Epithelial cell of prostate (primary cell): ENCODE measurements around the gene RBM39.
"Not testable (repeated sequence)": the region's sequence is repeated elsewhere in the genome, so short reads cannot be mapped to it uniquely, and the experiment has no call there.

ENCODE experiments used
- DNase-seq: peaks from one replicate; pipeline ENCODE4 v3.0.0-alpha.2; 2011; ENCODE audit warnings: low read depth, low spot score
- H3K27ac ChIP-seq: fragments of 450-650 bp; 2 replicates; pipeline ENCODE4 v1.5.1; 2017; ENCODE audit warnings: mild to moderate bottlenecking

Gene RBM39

GRCh38 chr20:35741892-35742740 lies at the start of gene RBM39:
TSS of gene RBM39 (minus strand) at chr20:35742260. CDS start at chr20:35740874, 1,386 bp downstream.
- DNase-seq: peak; percentile 99
- peak within 1 kb of the TSS; percentile 96 for H3K27ac ChIP-seq

GRCh38 chr20:35791821-35792220 lies 49.8 kb upstream of the RBM39 start:
- DNase-seq: no peak
- H3K27ac ChIP-seq: no peak overlapping the region

GRCh38 chr20:35791097-35791496 lies 49.0 kb upstream of the RBM39 start:
- no peak for DNase-seq
- no peak overlapping the region for H3K27ac ChIP-seq

DNA sequence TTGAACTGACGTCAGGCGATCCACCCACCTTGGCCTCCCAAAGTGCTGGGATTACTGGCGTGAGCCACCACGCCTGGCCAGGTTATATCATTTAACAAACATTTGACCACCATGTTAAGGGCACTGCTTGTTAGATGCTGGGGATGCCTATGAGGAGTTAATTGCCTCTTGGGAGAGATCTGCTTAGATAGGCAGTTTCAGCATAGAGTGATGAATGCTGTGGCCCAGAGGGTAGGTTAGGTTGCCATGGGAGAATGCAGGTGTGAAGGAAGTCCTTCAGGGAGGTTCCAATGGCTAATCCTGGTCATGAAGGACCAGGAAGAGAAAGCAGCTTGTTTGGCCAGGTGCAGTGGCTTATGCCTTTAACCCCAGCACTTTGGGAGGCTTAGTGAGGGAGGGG lies 46.7 kb upstream of the RBM39 start:
- no peak for DNase-seq
- H3K27ac ChIP-seq: no peak overlapping the region

GRCh38 chr20:35785541-35785940 lies 43.5 kb upstream of the RBM39 start:
- DNase-seq, H3K27ac ChIP-seq: not testable (repeated sequence)

- not testable (repeated sequence) for DNase-seq, H3K27ac ChIP-seq
Measured at GRCh38 chr20:35783811-35784210, 41.8 kb upstream of the RBM39 start.

- DNase-seq: no peak
- peak overlapping the region; percentile 9 for H3K27ac ChIP-seq
Measured at GRCh38 chr20:35776513-35777101, 34.5 kb upstream of the RBM39 start.

GRCh38 chr20:35774391-35774790 lies 32.3 kb upstream of the RBM39 start:
- no peak for DNase-seq
- no peak overlapping the region for H3K27ac ChIP-seq

DNA sequence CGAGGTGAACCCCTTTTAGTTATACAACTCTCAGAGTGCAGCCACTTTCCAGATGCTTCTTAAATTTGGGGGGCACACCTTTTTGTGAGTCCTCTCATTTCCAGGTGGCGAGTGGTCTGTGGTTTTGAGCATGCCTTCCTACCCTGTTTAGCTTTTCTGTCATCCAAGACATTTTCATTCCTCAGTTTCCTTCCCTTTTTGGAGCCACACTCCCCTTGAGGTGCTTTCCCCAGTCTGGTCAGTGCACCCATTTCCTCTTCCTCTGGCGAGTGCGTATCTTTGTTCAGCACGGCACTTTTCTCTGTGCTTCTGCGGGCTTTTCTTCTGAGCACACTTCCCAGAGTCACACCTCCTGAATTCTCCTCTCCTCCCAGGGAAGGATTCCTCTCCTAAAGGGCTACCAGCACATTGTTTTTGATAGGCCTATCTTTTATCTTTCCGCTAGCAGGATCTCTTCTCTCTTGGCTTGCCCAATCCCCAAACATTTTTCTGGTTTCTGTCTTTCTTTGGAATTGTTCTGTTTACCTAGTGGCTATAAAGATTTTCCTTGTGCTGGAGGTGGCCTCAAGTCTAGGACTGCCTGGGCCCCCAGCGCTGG lies 31.2 kb upstream of the RBM39 start:
- no peak for DNase-seq
- H3K27ac ChIP-seq: peak overlapping the region; percentile 66

DNA sequence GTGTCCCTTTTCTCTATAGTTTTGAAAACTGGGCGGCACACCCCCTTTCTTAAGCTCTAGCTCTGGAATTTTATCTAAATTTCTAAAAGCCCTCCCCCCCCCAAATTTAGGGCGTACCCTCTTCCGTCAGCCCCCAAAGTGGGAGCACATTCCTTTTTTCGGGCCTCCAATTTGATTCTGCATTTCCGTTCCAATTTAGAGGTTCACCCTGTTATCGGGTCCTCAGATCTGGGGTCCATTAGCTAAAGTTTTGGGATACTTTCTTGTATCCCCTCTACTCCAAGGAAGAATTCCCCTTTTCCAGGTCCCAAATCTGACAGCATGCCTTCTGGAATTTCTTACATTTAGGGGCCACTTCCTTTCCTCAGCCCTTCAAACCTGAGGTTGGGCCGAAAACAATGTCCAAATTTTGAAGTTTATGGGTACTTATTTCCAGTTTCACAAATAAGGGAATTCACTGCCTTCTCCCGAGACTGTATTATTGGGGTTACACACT lies 30.6 kb upstream of the RBM39 start:
- DNase-seq: no peak
- H3K27ac ChIP-seq: peak overlapping the region; percentile 66

DNA sequence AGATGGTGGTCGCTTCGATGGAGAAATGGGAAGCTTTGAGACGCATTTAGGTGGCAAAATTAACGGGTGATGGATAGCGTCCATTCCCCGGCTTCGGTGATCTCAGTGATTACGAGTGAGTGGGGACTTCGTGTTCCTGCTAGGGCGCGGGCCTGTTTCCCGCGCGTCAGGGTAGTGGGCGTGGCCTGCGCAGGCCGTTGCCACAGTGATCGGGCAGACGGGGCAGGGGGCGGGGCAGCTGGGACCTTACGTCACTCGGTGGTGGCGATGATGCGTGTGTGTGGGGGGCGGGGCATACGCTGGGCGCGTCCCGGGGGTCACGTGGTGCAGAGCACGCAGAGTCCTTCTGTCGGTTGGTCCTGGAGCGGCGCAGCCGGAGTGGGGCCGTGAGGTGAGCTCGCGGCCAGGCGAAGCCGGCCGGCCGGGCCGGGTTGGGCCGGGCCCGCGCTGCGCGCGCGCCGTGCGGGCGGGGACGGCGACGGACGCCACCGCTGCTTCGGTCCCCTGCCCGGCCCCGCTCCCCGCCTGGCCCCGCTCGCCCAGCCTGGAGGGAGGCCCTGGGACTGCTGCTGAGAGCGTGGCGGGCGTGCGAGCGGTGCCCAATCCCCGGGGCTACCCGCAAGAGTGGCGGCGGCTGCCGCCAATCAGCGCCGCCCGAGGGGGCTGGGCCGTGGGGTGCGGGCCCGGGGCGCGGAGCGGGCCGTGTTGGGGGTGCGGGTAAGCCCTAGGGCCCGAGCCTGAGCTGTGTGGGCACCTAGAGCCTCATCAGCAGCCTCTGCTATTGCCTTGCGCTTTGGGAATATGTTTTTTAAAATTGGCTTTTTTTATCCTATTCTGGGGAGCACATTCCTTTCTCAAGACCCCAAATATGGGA lies 29.9 kb upstream of the RBM39 start, which contains the start of gene PHF20:
Gene PHF20 (plus strand): TSS at position 327 of the 874 bp plus-strand sequence. CDS start 29,508 bp downstream, outside the sequence.
- DNase-seq: peak; percentile 82
- peak within 1 kb of the TSS; percentile 66 for H3K27ac ChIP-seq

GRCh38 chr20:35771367-35771688 lies 29.3 kb upstream of the RBM39 start:
- no peak for DNase-seq
- peak overlapping the region; percentile 66 for H3K27ac ChIP-seq

- peak; percentile 80 for DNase-seq
Measured at GRCh38 chr20:35768731-35769664, 26.9 kb upstream of the RBM39 start.

DNA sequence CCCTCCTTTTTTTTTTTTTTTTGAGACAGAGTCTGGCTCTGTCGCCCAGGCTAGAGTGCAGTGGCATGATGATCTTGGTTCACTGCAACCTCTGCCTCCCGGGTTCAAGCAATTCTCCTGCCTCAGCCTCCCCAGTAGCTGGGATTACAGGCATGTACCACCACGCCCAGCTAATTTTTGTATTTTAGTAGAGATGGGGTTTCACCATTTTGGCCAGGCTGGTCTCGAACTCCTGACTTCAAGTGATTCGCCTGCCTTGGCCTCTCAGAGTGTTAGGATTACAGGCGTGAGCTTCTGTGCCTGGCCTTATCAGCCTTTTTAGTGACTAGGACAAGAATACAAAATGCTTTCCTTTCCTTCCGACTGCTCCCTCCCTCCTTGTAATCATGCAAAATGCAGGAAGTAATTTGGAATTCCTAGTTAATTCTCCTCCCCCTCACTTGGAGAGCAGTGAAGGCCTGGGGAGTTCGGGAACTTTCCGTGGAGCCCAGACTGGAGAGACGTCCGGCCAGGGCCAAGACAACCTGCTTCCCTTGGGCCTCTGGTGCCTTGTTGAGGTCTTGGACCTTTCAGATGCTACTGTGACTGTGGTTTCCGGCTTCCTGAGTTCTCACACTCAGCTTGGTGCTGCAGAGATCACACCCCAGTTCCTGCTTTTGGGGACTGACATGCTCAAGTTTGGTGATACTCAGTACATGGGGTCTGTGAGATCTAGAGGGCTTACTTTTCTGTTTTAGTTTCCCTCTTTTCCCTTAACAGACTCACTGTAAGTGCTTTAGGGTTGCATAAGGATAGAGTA lies 25.8 kb upstream of the RBM39 start:
- no peak overlapping the region for H3K27ac ChIP-seq
- no peak for DNase-seq

More at GRCh38 chr20:35768731-35769664, 26.9 kb upstream of the RBM39 start:
- peak overlapping the region; percentile 31 for H3K27ac ChIP-seq

DNA sequence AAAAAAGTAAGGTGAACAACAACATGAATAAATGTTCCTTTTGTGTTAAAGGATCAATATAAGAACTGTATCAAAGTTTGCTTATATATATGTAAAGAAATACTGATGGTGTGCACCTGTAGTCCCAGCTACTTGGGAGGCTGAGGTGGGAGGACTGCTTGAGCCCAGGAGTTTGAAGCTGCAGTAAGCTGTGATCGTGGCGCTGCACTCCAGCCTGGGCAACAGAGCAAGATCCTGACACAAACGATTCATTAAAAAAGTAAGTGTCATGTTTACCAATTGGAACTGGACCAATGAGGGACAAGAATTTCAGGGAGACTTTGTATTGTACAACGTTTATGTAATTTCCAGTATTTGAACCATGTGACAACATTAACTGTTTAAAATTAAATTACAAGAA lies 24.8 kb upstream of the RBM39 start:
- H3K27ac ChIP-seq: no peak overlapping the region
- DNase-seq: no peak

- not testable (repeated sequence) for DNase-seq
- peak overlapping the region; percentile 42 for H3K27ac ChIP-seq
Measured at GRCh38 chr20:35764936-35765335, 22.9 kb upstream of the RBM39 start.

GRCh38 chr20:35762461-35762860 lies 20.4 kb upstream of the RBM39 start:
- no peak for DNase-seq
- no peak overlapping the region for H3K27ac ChIP-seq

GRCh38 chr20:35761548-35761947 lies 19.5 kb upstream of the RBM39 start:
- H3K27ac ChIP-seq, DNase-seq: not testable (repeated sequence)
